Mammary epithelial cell (primary cell): ENCODE data around the gene ZNF774.

Experiments
- EZH2 ChIP-seq: IDR thresholded peaks from 2 replicates; pipeline ENCODE4 v1.6.1; 2012; ENCODE audit warnings: low read length, inconsistent platforms, borderline replicate concordance
- TF ChIP-seq, protein P1 (sequence below), 2 donors: IDR thresholded peaks in 1 of 2; conservative IDR thresholded peaks in 1 of 2; 2 replicates each; pipeline ENCODE4 v1.5.1; 2011 to 2012; ENCODE audit warnings: inconsistent platforms in 2 of 2, low read length in 2 of 2, mild to moderate bottlenecking in 2 of 2, control low read depth in 1 of 2, low read depth in 1 of 2; ENCODE audit not compliant: insufficient read depth in 1 of 2; ENCODE audit errors: extremely low read depth in 1 of 2

GRCh38 chr15:90320062-90320884 is 31.8 kb upstream of the ZNF774 start:
- TF ChIP-seq, protein P1, sequence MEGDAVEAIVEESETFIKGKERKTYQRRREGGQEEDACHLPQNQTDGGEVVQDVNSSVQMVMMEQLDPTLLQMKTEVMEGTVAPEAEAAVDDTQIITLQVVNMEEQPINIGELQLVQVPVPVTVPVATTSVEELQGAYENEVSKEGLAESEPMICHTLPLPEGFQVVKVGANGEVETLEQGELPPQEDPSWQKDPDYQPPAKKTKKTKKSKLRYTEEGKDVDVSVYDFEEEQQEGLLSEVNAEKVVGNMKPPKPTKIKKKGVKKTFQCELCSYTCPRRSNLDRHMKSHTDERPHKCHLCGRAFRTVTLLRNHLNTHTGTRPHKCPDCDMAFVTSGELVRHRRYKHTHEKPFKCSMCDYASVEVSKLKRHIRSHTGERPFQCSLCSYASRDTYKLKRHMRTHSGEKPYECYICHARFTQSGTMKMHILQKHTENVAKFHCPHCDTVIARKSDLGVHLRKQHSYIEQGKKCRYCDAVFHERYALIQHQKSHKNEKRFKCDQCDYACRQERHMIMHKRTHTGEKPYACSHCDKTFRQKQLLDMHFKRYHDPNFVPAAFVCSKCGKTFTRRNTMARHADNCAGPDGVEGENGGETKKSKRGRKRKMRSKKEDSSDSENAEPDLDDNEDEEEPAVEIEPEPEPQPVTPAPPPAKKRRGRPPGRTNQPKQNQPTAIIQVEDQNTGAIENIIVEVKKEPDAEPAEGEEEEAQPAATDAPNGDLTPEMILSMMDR (conservative IDR thresholded peaks at IDR 0.05 in 1 of 2, IDR thresholded peaks at IDR 0.05 in 1 of 2; ENCODE audit: extremely low read depth in 1 of 2, insufficient read depth in 1 of 2, low read depth in 1 of 2, low read length in 2 of 2): peak; percentile 99 to 100
- TF ChIP-seq EZH2: no peak
